ENCODE measurements around the gene TACR1.

GRCh38 chr2:75133621-75134570, 65.4 kb downstream of the TACR1 start:
- TF ChIP-seq, protein P1, sequence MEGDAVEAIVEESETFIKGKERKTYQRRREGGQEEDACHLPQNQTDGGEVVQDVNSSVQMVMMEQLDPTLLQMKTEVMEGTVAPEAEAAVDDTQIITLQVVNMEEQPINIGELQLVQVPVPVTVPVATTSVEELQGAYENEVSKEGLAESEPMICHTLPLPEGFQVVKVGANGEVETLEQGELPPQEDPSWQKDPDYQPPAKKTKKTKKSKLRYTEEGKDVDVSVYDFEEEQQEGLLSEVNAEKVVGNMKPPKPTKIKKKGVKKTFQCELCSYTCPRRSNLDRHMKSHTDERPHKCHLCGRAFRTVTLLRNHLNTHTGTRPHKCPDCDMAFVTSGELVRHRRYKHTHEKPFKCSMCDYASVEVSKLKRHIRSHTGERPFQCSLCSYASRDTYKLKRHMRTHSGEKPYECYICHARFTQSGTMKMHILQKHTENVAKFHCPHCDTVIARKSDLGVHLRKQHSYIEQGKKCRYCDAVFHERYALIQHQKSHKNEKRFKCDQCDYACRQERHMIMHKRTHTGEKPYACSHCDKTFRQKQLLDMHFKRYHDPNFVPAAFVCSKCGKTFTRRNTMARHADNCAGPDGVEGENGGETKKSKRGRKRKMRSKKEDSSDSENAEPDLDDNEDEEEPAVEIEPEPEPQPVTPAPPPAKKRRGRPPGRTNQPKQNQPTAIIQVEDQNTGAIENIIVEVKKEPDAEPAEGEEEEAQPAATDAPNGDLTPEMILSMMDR (IDR thresholded peaks at IDR 0.05; ENCODE audit: poor library complexity), result no peak
- TF ChIP-seq EZH2phosphoT487 (IDR thresholded peaks at IDR 0.05; ENCODE audit: low read depth, severe bottlenecking, unreplicated experiment), result no peak
- no peak for TF ChIP-seq EZH2 (IDR thresholded peaks at IDR 0.05; ENCODE audit: borderline replicate concordance)
